HG03064 (cell line): Measurements from ENCODE around the gene DDX31.

Source experiments
- ATAC-seq: cut with Tn5 transposase; IDR thresholded peaks from one replicate; pipeline ENCODE4 v1.9.1; 2021; ENCODE audit warnings: low read depth; ENCODE audit not compliant: unreplicated experiment

The DDX31 gene

GRCh38 chr9:132552041-132552440 lies 117.7 kb downstream of the DDX31 start:
- ATAC-seq: no peak

- ATAC-seq: no peak
Measured at GRCh38 chr9:132551556-132551955, 118.2 kb downstream of the DDX31 start.

GRCh38 chr9:132548751-132549640 lies 120.8 kb downstream of the DDX31 start:
- no peak for ATAC-seq

GRCh38 chr9:132547976-132548730 lies 121.6 kb downstream of the DDX31 start:
- ATAC-seq: no peak

GRCh38 chr9:132547436-132547835 lies 122.3 kb downstream of the DDX31 start:
- ATAC-seq: no peak

GRCh38 chr9:132547052-132547431 lies 122.7 kb downstream of the DDX31 start:
- no peak for ATAC-seq

- no peak for ATAC-seq
Measured at GRCh38 chr9:132546148-132547051, 123.4 kb downstream of the DDX31 start.

- no peak for ATAC-seq
Measured at GRCh38 chr9:132545578-132545977, 124.2 kb downstream of the DDX31 start.

GRCh38 chr9:132543960-132544359 lies 125.8 kb downstream of the DDX31 start:
- no peak for ATAC-seq

GRCh38 chr9:132543251-132543650 lies 126.5 kb downstream of the DDX31 start:
- no peak for ATAC-seq
